Body of pancreas (tissue), 4 donors: Measurements from ENCODE around the gene MTA1. TPM values are rescaled to one million over a fixed set of nuclear protein-coding genes. Genes with fewer than 3 reads are reported as not detected.

Experiments
- ATAC-seq: fragments of 150-250 bp; one replicate; pipeline ENCODE4 v1.9.1; 2016
- DNase-seq, 4 donors: peaks; one replicate each; pipeline ENCODE4 v3.0.0-alpha.2; 2019
- H3K27ac ChIP-seq, 4 donors: fragments of 200-600 bp; sonication (generic); 1 replicate in 3 of 4; 2 replicates in 1 of 4; pipeline versions ENCODE4 v1.5.1 to v1.6.1; 2016 to 2019; ENCODE audit warnings: mild to moderate bottlenecking in 1 of 4, mixed read lengths in 1 of 4, moderate library complexity in 1 of 4
- H3K27me3 ChIP-seq, 2 donors: fragments of 200-600 bp; sonication (generic); one replicate each; pipeline ENCODE4 v1.6.0; 2016; ENCODE audit warnings: mild to moderate bottlenecking in 1 of 2
- H3K36me3 ChIP-seq, 2 donors: fragments of 200-600 bp; sonication (generic); replicated peaks in 1 of 2; 2 replicates each; pipeline ENCODE4 v1.5.1; 2016; ENCODE audit warnings: low read depth in 2 of 2; ENCODE audit not compliant: insufficient read depth in 1 of 2
- H3K4me1 ChIP-seq: fragments of 200-600 bp; sonication (generic); one replicate; pipeline ENCODE4 v1.6.0; 2016
- H3K4me3 ChIP-seq, 2 donors: fragments of 200-600 bp; sonication (generic); 1 replicate in 1 of 2; 2 replicates in 1 of 2; pipeline ENCODE4 v1.5.1; 2016 to 2019
- H3K9me3 ChIP-seq, 3 donors: fragments of 200-600 bp; sonication (generic); 1 replicate in 2 of 3; 2 replicates in 1 of 3; pipeline ENCODE4 v1.5.1; 2016
- POLR2A ChIP-seq, 3 donors: fragments of 450-650 bp; IDR thresholded peaks; one replicate each; pipeline ENCODE4 v1.6.1; 2016; ENCODE audit warnings: antibody characterized with exemption in 3 of 3, mild to moderate bottlenecking in 2 of 3
- WGBS, 2 donors: methylation state at CpG; one replicate each; pipeline ENCODE4 v1.1.5; 2017; 5-methylcytosine and 5-hydroxymethylcytosine counted together
- intact Hi-C: fragments of 100-400 bp; cut with DNase I; formaldehyde crosslinking; loops from one replicate; pipeline ENCODE4 v1.15.1; 2023
- total RNA-seq, 2 donors: library from RNA; depleted of rRNA; stranded (reverse); fragments of >200 nt; gene quantifications; one replicate each; pipeline ENCODE4 v1.1.0, GENCODE V29; 2016
- TF ChIP-seq, protein P1 (sequence below), 7 experiments: fragments of 450-650 bp in 4 of 7; fragments of 200-600 bp in 3 of 7; sonication (generic) in 3 of 7; IDR thresholded peaks; one replicate each; pipeline ENCODE4 v1.5.1; 2016 to 2019; ENCODE audit warnings: antibody characterized with exemption in 7 of 7

Gene MTA1
- total RNA-seq, 2 donors from 2014 or later, result 69.8 to 92.6 TPM

DNA sequence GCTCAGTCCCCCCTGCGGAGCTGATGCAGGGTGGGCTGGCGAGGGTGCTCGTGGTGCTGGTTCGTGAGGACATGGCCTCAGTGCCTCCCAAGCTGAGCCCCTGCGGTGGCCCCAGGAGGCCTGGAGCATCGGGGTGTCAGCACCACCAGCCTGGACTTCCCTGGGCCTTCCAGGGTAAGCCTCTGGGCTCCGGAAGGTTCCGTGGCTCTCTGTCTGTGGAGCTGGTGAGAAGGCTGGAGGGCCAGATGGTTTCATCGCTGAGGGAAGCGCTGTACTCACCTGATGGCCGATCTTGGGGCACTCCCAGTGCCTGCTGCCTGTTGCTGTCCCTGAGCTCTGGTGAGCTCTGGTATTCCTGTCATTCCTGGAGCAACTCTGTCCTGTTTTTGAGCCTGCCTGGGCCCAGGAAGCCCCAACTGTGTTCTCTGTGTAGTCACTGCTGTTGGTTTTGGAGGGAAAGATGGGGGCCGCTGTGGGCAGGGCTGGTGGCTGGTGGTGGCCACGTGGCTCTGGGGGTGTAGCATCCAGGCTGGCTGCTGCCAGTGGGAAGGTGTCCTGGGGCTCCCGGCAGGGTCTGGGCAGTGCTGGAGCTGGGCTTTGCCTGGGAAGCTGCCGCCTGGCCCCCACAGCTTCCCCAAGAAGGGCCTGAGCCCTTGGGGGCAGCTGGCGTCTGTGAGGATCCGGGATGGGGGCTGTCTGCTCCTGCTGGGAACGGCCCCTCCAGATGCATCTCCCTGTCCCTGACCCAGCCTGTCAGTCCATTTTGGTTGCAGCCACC, 18.3 kb downstream of the MTA1 start:
- 94 to 100% methylated on average over 2 to 17 of the region's 18 CpGs for WGBS, 2 donors
- Histone ChIP-seq H3K27ac (no peak overlapping the region), H3K4me3 (no peak overlapping the region), H3K27me3 (no peaks in the 10 kb centered on the region), H3K4me1 (no peaks in the 10 kb centered on the region), H3K9me3 (no peaks in the 10 kb centered on the region), H3K36me3 (no peaks in the 10 kb centered on the region)
- intact Hi-C loops, result no loop called here
- DNase-seq (no peak), ATAC-seq (no peak)
- no peak for TF ChIP-seq POLR2A (IDR thresholded peaks at IDR 0.05)
- TF ChIP-seq, protein P1, sequence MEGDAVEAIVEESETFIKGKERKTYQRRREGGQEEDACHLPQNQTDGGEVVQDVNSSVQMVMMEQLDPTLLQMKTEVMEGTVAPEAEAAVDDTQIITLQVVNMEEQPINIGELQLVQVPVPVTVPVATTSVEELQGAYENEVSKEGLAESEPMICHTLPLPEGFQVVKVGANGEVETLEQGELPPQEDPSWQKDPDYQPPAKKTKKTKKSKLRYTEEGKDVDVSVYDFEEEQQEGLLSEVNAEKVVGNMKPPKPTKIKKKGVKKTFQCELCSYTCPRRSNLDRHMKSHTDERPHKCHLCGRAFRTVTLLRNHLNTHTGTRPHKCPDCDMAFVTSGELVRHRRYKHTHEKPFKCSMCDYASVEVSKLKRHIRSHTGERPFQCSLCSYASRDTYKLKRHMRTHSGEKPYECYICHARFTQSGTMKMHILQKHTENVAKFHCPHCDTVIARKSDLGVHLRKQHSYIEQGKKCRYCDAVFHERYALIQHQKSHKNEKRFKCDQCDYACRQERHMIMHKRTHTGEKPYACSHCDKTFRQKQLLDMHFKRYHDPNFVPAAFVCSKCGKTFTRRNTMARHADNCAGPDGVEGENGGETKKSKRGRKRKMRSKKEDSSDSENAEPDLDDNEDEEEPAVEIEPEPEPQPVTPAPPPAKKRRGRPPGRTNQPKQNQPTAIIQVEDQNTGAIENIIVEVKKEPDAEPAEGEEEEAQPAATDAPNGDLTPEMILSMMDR (IDR thresholded peaks at IDR 0.05), result no peak

DNA sequence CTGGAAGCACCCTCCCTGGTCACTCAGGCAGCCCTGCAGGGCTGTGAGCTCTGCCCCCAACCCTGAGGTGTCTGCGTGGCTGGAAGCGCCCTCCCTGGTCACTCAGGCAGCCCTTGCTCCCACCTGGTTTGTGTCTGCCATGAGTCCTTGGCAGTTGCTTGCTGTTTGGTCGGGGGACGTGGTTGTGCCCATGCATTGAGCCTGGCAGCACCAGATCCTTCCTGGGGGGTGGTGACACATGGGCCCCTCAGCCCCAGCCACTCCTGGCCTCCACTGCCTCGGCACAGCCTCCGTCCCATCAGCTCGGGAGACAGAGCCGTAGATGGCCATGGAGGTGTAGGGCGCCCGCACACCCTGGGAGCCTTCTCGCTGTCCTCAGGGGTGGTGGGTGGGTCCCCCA, 19.6 kb downstream of the MTA1 start:
- intact Hi-C loops, result no loop called here
- TF ChIP-seq, protein P1 (IDR thresholded peaks at IDR 0.05), result no peak
- no peak for TF ChIP-seq POLR2A (IDR thresholded peaks at IDR 0.05)
- H3K27ac ChIP-seq, result no peak overlapping the region
- 89 to 97% methylated on average over 5 to 9 of the region's 11 CpGs for WGBS, 2 donors
- no peaks in the 10 kb centered on the region for H3K27me3 ChIP-seq
- no peak overlapping the region for H3K4me3 ChIP-seq
- no peak for DNase-seq
- no peak for ATAC-seq
- no peaks in the 10 kb centered on the region for H3K4me1 ChIP-seq
- no peaks in the 10 kb centered on the region for H3K9me3 ChIP-seq
- H3K36me3 ChIP-seq, result no peaks in the 10 kb centered on the region

DNA sequence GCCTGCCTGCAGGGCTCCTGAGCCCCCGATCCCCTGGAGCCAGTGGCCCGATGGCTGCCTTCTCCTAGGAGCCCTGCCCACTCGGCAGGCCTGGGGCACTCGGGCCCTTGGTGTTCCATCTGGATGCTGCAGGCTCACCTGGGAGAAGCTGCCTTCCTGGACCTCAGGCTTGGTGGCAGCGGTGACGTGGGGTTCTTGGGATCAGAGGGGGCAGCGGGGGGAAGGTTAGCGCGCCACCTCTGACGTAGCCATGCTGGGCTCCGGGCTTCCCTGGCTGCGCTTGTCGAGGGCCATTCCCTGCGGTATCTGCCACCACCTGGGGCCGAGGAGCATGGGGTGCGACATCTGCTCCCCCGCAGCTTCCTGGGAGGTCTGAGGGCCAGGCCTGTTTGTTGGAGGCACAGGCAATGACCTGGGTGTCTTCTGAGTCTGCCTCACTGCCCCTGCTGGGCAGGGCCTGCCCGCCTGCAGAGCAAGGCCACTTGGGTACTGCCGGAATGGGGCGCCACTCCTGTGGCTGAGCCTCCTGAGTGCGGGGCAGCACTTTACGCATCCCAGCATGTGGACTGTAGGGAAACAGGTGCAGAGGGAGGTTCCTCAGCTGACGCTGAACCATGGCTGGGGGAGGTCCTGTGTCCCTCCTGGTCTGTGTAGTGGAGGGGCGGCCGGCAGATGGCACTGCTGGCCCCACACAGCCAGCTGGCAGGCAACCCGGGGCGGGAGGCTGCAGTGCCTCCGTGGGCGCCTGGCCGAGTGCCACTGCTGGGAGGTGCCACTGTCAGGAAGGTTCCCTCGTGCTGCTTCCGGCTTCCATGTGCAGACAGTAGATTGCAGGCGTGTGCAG, 20.3 kb downstream of the MTA1 start:
- no peak for ATAC-seq
- no peaks in the 10 kb centered on the region for H3K36me3 ChIP-seq
- H3K27ac ChIP-seq, result no peak overlapping the region
- no peaks in the 10 kb centered on the region for H3K4me1 ChIP-seq
- DNase-seq, result no peak
- TF ChIP-seq, protein P1 (IDR thresholded peaks at IDR 0.05), result no peak
- no peak for TF ChIP-seq POLR2A (IDR thresholded peaks at IDR 0.05)
- no peaks in the 10 kb centered on the region for H3K9me3 ChIP-seq
- intact Hi-C loops, result no loop called here
- no peaks in the 10 kb centered on the region for H3K27me3 ChIP-seq
- H3K4me3 ChIP-seq, result no peak overlapping the region
- WGBS, 2 donors, result 90 to 93% methylated on average over 11 to 28 of the region's 33 CpGs

DNA sequence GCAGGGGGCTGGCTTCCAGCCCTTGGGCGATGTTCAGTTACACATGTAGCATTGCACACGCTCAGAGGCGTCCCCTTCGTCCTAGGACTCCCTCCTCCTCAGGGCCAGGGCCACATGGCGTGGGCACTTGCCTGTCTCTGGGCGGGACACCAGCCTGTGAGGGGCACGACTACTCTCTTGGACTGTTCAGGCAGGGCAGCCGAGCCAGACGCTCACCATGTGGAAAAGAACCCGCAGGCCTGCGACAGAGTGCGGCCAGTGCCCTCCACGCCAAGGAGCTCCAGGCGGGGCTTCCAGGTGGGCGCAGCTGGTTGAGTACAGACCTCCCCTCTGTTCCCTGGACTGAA, 20.9 kb downstream of the MTA1 start:
- Histone ChIP-seq H3K27ac (no peak overlapping the region), H3K27me3 (no peaks in the 10 kb centered on the region), H3K4me1 (no peaks in the 10 kb centered on the region), H3K9me3 (no peaks in the 10 kb centered on the region), H3K36me3 (no peaks in the 10 kb centered on the region), H3K4me3 (no peak overlapping the region)
- intact Hi-C loops, result no loop called here
- 97 to 100% methylated on average over 6 to 14 of the region's 15 CpGs for WGBS, 2 donors
- TF ChIP-seq, protein P1 (IDR thresholded peaks at IDR 0.05), result no peak
- no peak for TF ChIP-seq POLR2A (IDR thresholded peaks at IDR 0.05)
- no peak for ATAC-seq
- DNase-seq, result no peak
